Osteocyte (in vitro differentiated cells): ENCODE results near the gene HMGCS2. TPM values are rescaled to one million over a fixed set of nuclear protein-coding genes. Genes with fewer than 3 reads are reported as not detected.

Source experiments
- DNase-seq: peaks from one replicate; pipeline ENCODE4 v3.0.0; 2021; ENCODE audit warnings: mixed read lengths; ENCODE audit not compliant: unreplicated experiment; ENCODE audit errors: extremely low spot score
- H3K27ac Mint-ChIP-seq: one replicate; pipeline ENCODE4 v1.8.0; 2021; ENCODE audit warnings: mild to moderate bottlenecking, mixed read lengths; ENCODE audit not compliant: unreplicated experiment
- H3K27me3 Mint-ChIP-seq: one replicate; pipeline ENCODE4 v1.8.0; 2021; ENCODE audit warnings: mixed read lengths; ENCODE audit not compliant: unreplicated experiment
- H3K36me3 Mint-ChIP-seq: one replicate; pipeline ENCODE4 v1.8.0; 2021; ENCODE audit warnings: mixed read lengths; ENCODE audit not compliant: unreplicated experiment
- H3K4me1 Mint-ChIP-seq: one replicate; pipeline ENCODE4 v1.8.0; 2021; ENCODE audit warnings: mixed read lengths; ENCODE audit not compliant: unreplicated experiment
- H3K4me3 Mint-ChIP-seq: one replicate; pipeline ENCODE4 v1.8.0; 2021; ENCODE audit warnings: mild to moderate bottlenecking, moderate library complexity, mixed read lengths; ENCODE audit not compliant: unreplicated experiment
- H3K9me3 Mint-ChIP-seq: one replicate; pipeline ENCODE4 v1.8.0; 2021; ENCODE audit warnings: mixed read lengths; ENCODE audit not compliant: unreplicated experiment
- CTCF ChIP-seq: fragments of 200-600 bp; sonication (generic); IDR thresholded peaks from 2 replicates; pipeline ENCODE4 v1.5.0; 2021; ENCODE audit warnings: antibody characterized with exemption, mild to moderate bottlenecking, moderate library complexity
- total RNA-seq: library from RNA; stranded (reverse); gene quantifications from 2 replicates; pipeline ENCODE4 v1.2.1, GENCODE V29; 2021

The HMGCS2 gene
- total RNA-seq, 1 donor from 2014 or later: not detected

GRCh38 chr1:119771770-119772169, 3.1 kb upstream of the HMGCS2 start:
- H3K4me1 Mint-ChIP-seq: no peaks in the 10 kb centered on the region
- H3K27me3 Mint-ChIP-seq: peaks cover 42% of the 10 kb centered on the region
- TF ChIP-seq CTCF: no peak
- H3K9me3 Mint-ChIP-seq: no peaks in the 10 kb centered on the region
- no peak for DNase-seq
- H3K4me3 Mint-ChIP-seq: no peak overlapping the region
- peaks cover 2% of the 10 kb centered on the region for H3K36me3 Mint-ChIP-seq
- no peak overlapping the region for H3K27ac Mint-ChIP-seq

GRCh38 chr1:119771016-119771415, 2.3 kb upstream of the HMGCS2 start:
- Mint-ChIP-seq H3K27ac (no peak overlapping the region), H3K9me3 (no peaks in the 10 kb centered on the region), H3K36me3 (peaks cover 2% of the 10 kb centered on the region), H3K4me1 (no peaks in the 10 kb centered on the region), H3K27me3 (peaks cover 46% of the 10 kb centered on the region), H3K4me3 (no peak overlapping the region)
- no peak for TF ChIP-seq CTCF
- DNase-seq: no peak

GRCh38 chr1:119767486-119767885, 1.2 kb downstream of the HMGCS2 start:
- H3K9me3 Mint-ChIP-seq: peaks cover 8% of the 10 kb centered on the region
- no peak for TF ChIP-seq CTCF

GRCh38 chr1:119766374-119766794, 2.3 kb downstream of the HMGCS2 start:
- peaks cover 8% of the 10 kb centered on the region for H3K9me3 Mint-ChIP-seq
- peaks cover 2% of the 10 kb centered on the region for H3K36me3 Mint-ChIP-seq
- no peak overlapping the region for H3K4me3 Mint-ChIP-seq
- H3K27ac Mint-ChIP-seq: no peak overlapping the region
- DNase-seq: no peak
- peaks cover 53% of the 10 kb centered on the region for H3K27me3 Mint-ChIP-seq
- no peak for TF ChIP-seq CTCF
- H3K4me1 Mint-ChIP-seq: no peaks in the 10 kb centered on the region

More at GRCh38 chr1:119767486-119767885, 1.2 kb downstream of the HMGCS2 start:
- H3K27me3 Mint-ChIP-seq: peaks cover 55% of the 10 kb centered on the region
- peaks cover 2% of the 10 kb centered on the region for H3K36me3 Mint-ChIP-seq
- H3K4me3 Mint-ChIP-seq: no peak overlapping the region
- H3K4me1 Mint-ChIP-seq: no peaks in the 10 kb centered on the region
- H3K27ac Mint-ChIP-seq: no peak overlapping the region
- DNase-seq: no peak

- DNase-seq: no peak
- Mint-ChIP-seq H3K9me3 (peaks cover 8% of the 10 kb centered on the region), H3K36me3 (peaks cover 2% of the 10 kb centered on the region), H3K4me3 (no peak overlapping the region), H3K4me1 (no peaks in the 10 kb centered on the region), H3K27ac (no peak overlapping the region), H3K27me3 (peaks cover 61% of the 10 kb centered on the region)
- no peak for TF ChIP-seq CTCF
Observed at GRCh38 chr1:119764220-119764619, 4.5 kb downstream of the HMGCS2 start.
